ENCODE data around the gene NPIPB2.
A peak's percentile ranks its signal among the peaks of the same experiment; 100 is the strongest.
"Not testable (repeated sequence)": the region's sequence is repeated elsewhere in the genome, so short reads cannot be mapped to it uniquely, and the experiment has no call there.

The NPIPB2 gene

GRCh38 chr16:11941945-11942344 lies at the start of gene NPIPB2:
TSS of gene NPIPB2 (minus strand) at chr16:11942045. CDS start at chr16:11942045, 0 bp downstream.
- DNase-seq = not testable (repeated sequence)

- DNase-seq = no peak
These were observed 49.0 kb upstream of the NPIPB2 start for GRCh38 chr16:11990702-11991390.

- DNase-seq = no peak
These were observed 46.6 kb upstream of the NPIPB2 start for GRCh38 chr16:11988258-11988978.

- DNase-seq = peak; percentile 44
These were observed 44.7 kb upstream of the NPIPB2 start for GRCh38 chr16:11986521-11987057.

- no peak for DNase-seq
These were observed 43.4 kb upstream of the NPIPB2 start for GRCh38 chr16:11985250-11985649.

GRCh38 chr16:11980136-11980844 lies 38.4 kb upstream of the NPIPB2 start:
- DNase-seq = no peak

- DNase-seq = no peak
These were observed 37.3 kb upstream of the NPIPB2 start for GRCh38 chr16:11979013-11979672.

- no peak for DNase-seq
These were observed 36.2 kb upstream of the NPIPB2 start for GRCh38 chr16:11978080-11978479.

GRCh38 chr16:11977376-11978041 lies 35.7 kb upstream of the NPIPB2 start:
- no peak for DNase-seq

GRCh38 chr16:11976850-11977375 lies 35.1 kb upstream of the NPIPB2 start:
- DNase-seq = no peak

- no peak for DNase-seq
These were observed 31.2 kb upstream of the NPIPB2 start for GRCh38 chr16:11973070-11973469.

- no peak for DNase-seq
These were observed 30.3 kb upstream of the NPIPB2 start for GRCh38 chr16:11972128-11972527.

GRCh38 chr16:11970292-11970691 lies 28.4 kb upstream of the NPIPB2 start:
- not testable (repeated sequence) for DNase-seq

GRCh38 chr16:11968577-11968976 lies 26.7 kb upstream of the NPIPB2 start:
- no peak for DNase-seq

GRCh38 chr16:11967195-11967911 lies 25.5 kb upstream of the NPIPB2 start:
- no peak for DNase-seq

- no peak for DNase-seq
These were observed 24.3 kb upstream of the NPIPB2 start for GRCh38 chr16:11966173-11966572.

GRCh38 chr16:11964761-11965551 lies 23.1 kb upstream of the NPIPB2 start, which contains the start of gene TNFRSF17:
TSS of gene TNFRSF17 (plus strand) at chr16:11965210. CDS start at chr16:11965325, 115 bp downstream.
- DNase-seq = no peak

GRCh38 chr16:11963706-11964105 lies 21.9 kb upstream of the NPIPB2 start:
- no peak for DNase-seq

GRCh38 chr16:11962978-11963377 lies 21.1 kb upstream of the NPIPB2 start:
- DNase-seq = not testable (repeated sequence)

GRCh38 chr16:11962457-11962856 lies 20.6 kb upstream of the NPIPB2 start:
- DNase-seq = not testable (repeated sequence)
